Fibroblast of skin of right quadriceps (primary cell): ENCODE measurements around the gene PPA2.
A peak's percentile ranks its signal among the peaks of the same experiment; 100 is the strongest.

ENCODE experiments used
- DNase-seq: peaks from one replicate; pipeline ENCODE4 v3.0.0-alpha.2; 2013

PPA2 gene

GRCh38 chr4:105386012-105386411 lies 87.8 kb downstream of the PPA2 start:
- no peak for DNase-seq

- DNase-seq, result no peak
These were observed 99.8 kb downstream of the PPA2 start for GRCh38 chr4:105374071-105374470.

- no peak for DNase-seq
These were observed 100.5 kb downstream of the PPA2 start for GRCh38 chr4:105373324-105373723.

GRCh38 chr4:105369988-105370387 lies 103.9 kb downstream of the PPA2 start:
- DNase-seq, result peak; percentile 30

- no peak for DNase-seq
These were observed 112.8 kb downstream of the PPA2 start for GRCh38 chr4:105361053-105361452.

- no peak for DNase-seq
These were observed 116.4 kb downstream of the PPA2 start for GRCh38 chr4:105357258-105357980.

- no peak for DNase-seq
These were observed 117.7 kb downstream of the PPA2 start for GRCh38 chr4:105356194-105356593.

- DNase-seq, result no peak
These were observed 121.0 kb downstream of the PPA2 start for GRCh38 chr4:105352826-105353225.

GRCh38 chr4:105351861-105352260 lies 122.0 kb downstream of the PPA2 start:
- DNase-seq, result no peak

GRCh38 chr4:105350859-105351490 lies 122.9 kb downstream of the PPA2 start:
- DNase-seq, result peak; percentile 63

- no peak for DNase-seq
These were observed 125.1 kb downstream of the PPA2 start for GRCh38 chr4:105348719-105349118.

- DNase-seq, result no peak
These were observed 127.0 kb downstream of the PPA2 start for GRCh38 chr4:105346869-105347268.

- no peak for DNase-seq
These were observed 128.0 kb downstream of the PPA2 start for GRCh38 chr4:105345838-105346237.

- DNase-seq, result no peak
These were observed 128.5 kb downstream of the PPA2 start for GRCh38 chr4:105345358-105345757.

- no peak for DNase-seq
These were observed 129.7 kb downstream of the PPA2 start for GRCh38 chr4:105344141-105344540.

GRCh38 chr4:105343146-105343931 lies 130.5 kb downstream of the PPA2 start:
- DNase-seq, result peak; percentile 27

- DNase-seq, result no peak
These were observed 144.8 kb downstream of the PPA2 start for GRCh38 chr4:105329081-105329480.

GRCh38 chr4:105327956-105328355 lies 145.9 kb downstream of the PPA2 start:
- no peak for DNase-seq

GRCh38 chr4:105327222-105327621 lies 146.6 kb downstream of the PPA2 start:
- no peak for DNase-seq
